ENCODE data around the gene BAG1.

Gene BAG1

DNA sequence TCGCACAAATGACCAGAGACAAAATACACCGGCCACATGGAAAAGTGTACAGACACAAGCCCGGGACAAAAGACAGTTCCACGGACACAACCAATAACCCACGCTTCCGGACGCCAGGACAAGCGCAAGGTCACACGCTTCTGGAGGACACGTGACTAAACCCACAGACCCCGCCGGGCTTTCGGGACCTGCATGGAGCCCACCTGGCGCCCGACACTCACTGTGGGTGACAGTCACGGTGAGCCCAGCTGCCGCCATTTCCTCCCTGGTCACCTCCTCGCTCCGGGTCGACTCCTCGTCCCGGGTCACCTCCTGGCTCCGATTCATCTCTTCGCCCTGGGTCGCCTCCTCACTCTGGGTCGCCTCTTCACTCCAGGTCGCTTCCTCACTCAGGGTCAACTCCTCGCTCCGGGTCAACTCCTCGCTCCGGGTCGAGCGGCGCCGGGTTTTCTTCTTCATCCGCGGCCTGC is 470 bp downstream of the BAG1 start:
- Histone ChIP-seq H3K4me3 (ENCODE audit: low read depth, low read length) (peak overlapping the region; percentile 99), H3K27ac (peak overlapping the region; percentile 47), H3K27me3 (replicated peaks) (no peaks in the 10 kb centered on the region), H3K36me3 (replicated peaks) (peaks cover 40% of the 10 kb centered on the region)
- TF ChIP-seq, protein P1, sequence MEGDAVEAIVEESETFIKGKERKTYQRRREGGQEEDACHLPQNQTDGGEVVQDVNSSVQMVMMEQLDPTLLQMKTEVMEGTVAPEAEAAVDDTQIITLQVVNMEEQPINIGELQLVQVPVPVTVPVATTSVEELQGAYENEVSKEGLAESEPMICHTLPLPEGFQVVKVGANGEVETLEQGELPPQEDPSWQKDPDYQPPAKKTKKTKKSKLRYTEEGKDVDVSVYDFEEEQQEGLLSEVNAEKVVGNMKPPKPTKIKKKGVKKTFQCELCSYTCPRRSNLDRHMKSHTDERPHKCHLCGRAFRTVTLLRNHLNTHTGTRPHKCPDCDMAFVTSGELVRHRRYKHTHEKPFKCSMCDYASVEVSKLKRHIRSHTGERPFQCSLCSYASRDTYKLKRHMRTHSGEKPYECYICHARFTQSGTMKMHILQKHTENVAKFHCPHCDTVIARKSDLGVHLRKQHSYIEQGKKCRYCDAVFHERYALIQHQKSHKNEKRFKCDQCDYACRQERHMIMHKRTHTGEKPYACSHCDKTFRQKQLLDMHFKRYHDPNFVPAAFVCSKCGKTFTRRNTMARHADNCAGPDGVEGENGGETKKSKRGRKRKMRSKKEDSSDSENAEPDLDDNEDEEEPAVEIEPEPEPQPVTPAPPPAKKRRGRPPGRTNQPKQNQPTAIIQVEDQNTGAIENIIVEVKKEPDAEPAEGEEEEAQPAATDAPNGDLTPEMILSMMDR (IDR thresholded peaks at IDR 0.05; ENCODE audit: low read depth, low read length, missing control alignments) = no peak
- no peak for DNase-seq
- in situ Hi-C loops (cut with HindIII; ENCODE audit: low pct_ligation_motif_present, low sequenced_read_pairs) = no loop called here

DNA sequence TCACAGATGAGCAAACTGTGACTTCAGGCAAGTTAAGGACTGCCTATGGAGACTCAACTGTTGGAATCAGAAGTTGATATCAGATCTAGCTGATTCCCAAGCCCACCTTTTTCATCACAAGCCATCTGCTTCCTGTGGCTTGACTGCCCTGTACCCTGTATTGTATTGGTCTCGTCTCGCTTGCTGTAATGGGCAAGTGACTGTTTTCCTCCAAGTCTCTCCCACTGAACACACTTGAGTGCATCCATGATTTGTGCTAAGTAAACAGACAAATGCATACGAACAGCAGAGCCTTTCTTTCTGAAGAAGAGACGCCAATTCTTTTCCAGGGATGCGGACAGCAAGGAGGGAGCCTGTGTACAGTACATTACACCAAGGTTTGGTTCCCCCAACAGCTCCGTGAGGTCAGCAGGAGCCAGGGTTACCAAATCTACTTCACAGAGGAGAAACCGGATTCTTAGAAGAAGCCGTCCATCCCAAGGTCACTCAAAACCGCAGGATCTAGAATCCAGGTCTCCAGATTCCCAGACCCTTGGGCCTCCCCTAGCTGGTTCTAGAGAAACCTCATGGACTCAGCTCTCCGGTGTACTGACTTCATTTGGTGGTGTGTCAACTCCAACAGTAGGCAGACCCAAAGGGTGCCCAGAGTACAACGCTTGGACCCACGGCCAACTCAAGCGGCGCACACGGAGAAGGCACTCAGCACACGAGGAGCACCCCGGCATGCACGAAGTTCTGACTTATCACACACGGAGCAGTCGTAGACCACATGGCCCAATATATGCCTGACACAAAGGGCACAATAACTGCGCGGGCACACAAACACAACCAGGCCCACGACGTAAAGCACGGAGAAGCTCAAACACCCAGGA is 1.1 kb downstream of the BAG1 start:
- in situ Hi-C loops (cut with HindIII; ENCODE audit: low pct_ligation_motif_present, low sequenced_read_pairs) = no loop called here
- no peak overlapping the region for H3K27ac ChIP-seq
- no peaks in the 10 kb centered on the region for H3K27me3 ChIP-seq (replicated peaks)
- H3K4me3 ChIP-seq (ENCODE audit: low read depth, low read length) = peak overlapping the region; percentile 99
- DNase-seq = peak; percentile 7
- TF ChIP-seq, protein P1 (IDR thresholded peaks at IDR 0.05; ENCODE audit: low read depth, low read length, missing control alignments) = no peak
- H3K36me3 ChIP-seq (replicated peaks) = peaks cover 45% of the 10 kb centered on the region

DNA sequence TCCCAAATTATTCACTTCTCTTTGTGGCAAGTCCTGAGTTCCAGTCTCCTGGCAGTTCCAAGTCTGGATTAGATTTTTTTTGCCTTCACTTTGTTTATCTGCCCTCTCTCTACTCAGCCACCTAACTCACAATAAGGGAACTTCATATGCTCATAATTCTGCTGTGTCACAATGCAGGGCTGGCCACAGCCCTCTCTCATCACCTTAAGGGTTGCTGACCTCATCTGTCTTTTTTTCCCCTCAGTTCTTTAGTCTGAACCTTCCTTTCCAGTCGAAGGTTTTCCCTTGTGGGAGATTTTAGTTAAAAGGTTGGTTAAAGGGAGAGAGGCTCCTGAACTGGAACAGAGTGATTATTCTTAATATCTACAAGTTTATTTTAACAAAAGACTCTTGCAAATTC is 4.1 kb downstream of the BAG1 start:
- no peak overlapping the region for H3K4me3 ChIP-seq (ENCODE audit: low read depth, low read length)
- no peak for DNase-seq
- H3K27me3 ChIP-seq (replicated peaks) = no peaks in the 10 kb centered on the region
- H3K27ac ChIP-seq = no peak overlapping the region
- in situ Hi-C loops (cut with HindIII; ENCODE audit: low pct_ligation_motif_present, low sequenced_read_pairs) = no loop called here
- TF ChIP-seq, protein P1 (IDR thresholded peaks at IDR 0.05; ENCODE audit: low read depth, low read length, missing control alignments) = no peak
- H3K36me3 ChIP-seq (replicated peaks) = peaks cover 43% of the 10 kb centered on the region

DNA sequence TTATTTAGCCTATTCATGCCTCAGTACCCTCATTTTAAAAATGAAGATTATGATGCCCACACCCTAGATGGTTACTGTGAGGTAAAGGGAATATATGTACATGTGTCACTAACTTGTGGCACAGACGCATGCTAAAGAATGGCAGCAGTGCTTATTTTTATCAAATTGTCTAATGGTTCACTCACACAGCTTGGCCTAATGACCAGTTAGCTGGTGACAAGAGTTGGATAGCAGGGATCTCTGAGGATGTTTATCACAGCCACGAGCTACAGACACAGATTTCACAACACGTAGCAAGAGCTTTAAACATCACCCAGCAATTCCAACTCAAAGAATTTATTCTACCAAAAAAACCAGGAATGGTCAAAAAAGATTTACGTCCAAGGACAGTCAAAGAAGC is 7.2 kb downstream of the BAG1 start:
- TF ChIP-seq, protein P1 (IDR thresholded peaks at IDR 0.05; ENCODE audit: low read depth, low read length, missing control alignments) = no peak
- Histone ChIP-seq H3K4me3 (ENCODE audit: low read depth, low read length) (no peak overlapping the region), H3K27ac (no peak overlapping the region), H3K36me3 (replicated peaks) (peaks cover 66% of the 10 kb centered on the region), H3K27me3 (replicated peaks) (no peaks in the 10 kb centered on the region)
- DNase-seq = no peak
- in situ Hi-C loops (cut with HindIII; ENCODE audit: low pct_ligation_motif_present, low sequenced_read_pairs) = no loop called here

DNA sequence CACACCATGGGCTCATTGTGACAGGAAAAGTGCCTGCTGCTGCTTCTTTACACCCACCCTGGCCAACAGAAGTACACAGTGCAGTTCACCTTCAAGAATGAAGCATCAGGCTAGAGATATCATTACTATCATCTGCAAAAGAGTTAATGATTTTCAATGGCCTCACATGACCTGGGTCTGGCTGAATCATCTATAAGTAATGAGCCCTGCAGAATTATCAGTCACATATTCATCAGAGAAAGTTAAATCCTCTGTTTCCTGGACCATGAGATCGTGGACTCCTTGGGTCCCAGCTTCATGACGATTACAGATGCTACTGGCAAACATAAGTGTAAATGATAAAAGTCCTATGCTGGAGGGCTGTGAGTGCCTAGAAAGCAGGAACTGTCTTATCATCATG is 8.3 kb downstream of the BAG1 start:
- TF ChIP-seq, protein P1 (IDR thresholded peaks at IDR 0.05; ENCODE audit: low read depth, low read length, missing control alignments) = no peak
- Histone ChIP-seq H3K27ac (no peak overlapping the region), H3K36me3 (replicated peaks) (peaks cover 60% of the 10 kb centered on the region), H3K27me3 (replicated peaks) (no peaks in the 10 kb centered on the region), H3K4me3 (ENCODE audit: low read depth, low read length) (no peak overlapping the region)
- DNase-seq = no peak
- in situ Hi-C loops (cut with HindIII; ENCODE audit: low pct_ligation_motif_present, low sequenced_read_pairs) = no loop called here
